Globus pallidus (tissue), 1 donor: ENCODE data around the gene GRIN2A.

Source experiments
- DNase-seq: peaks from one replicate; pipeline ENCODE4 v3.0.0-alpha.2; 2015; ENCODE audit warnings: low spot score

Gene GRIN2A

GRCh38 chr16:10181196-10182162, 749 bp downstream of the GRIN2A start:
- DNase-seq: peak; percentile 75

GRCh38 chr16:10180771-10181163, 1.5 kb downstream of the GRIN2A start:
- DNase-seq: peak; percentile 34

- DNase-seq: no peak
Measured at GRCh38 chr16:10180042-10180770, 2.0 kb downstream of the GRIN2A start.

- DNase-seq: no peak
Measured at GRCh38 chr16:10178526-10178925, 3.7 kb downstream of the GRIN2A start.

DNA sequence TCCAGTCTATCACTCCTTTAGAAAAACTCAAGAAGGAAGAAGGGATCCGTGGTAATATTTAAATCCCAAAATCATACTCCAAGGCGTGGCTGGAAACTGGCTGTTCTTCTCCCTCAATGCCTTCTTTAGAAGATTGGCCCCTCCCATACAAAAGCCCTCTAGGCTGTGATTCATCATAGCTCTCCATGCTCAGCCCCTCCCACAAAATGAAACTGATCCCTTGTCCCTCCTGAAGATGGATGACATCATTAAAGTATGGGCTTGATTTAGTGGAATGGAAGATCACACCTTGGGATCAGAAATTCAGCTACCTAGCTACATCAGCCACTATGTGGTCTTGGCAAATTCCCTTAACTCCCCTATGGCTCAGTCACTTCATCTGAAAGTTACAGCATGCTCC, 4.1 kb downstream of the GRIN2A start:
- no peak for DNase-seq

GRCh38 chr16:10172848-10173655, 9.2 kb downstream of the GRIN2A start:
- DNase-seq: no peak

DNA sequence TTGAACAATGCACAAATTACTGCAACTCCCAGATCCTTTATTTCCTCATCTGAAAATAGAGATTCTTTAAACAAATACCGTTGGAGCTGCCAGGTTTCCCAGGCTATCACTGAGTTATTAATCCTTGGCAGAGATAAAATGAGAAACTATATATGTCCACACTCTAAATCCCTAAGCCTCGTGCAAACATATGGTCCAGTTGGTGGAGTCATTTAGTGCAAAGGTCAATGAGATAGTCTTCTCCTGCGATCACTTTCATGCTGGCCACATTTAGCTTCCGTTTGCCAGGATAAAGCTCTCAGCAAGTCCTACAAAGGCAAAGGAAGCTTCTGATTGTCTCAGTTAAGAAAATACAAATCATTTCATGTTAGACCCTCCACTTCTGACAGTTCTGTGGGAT, 11.0 kb downstream of the GRIN2A start:
- no peak for DNase-seq

DNA sequence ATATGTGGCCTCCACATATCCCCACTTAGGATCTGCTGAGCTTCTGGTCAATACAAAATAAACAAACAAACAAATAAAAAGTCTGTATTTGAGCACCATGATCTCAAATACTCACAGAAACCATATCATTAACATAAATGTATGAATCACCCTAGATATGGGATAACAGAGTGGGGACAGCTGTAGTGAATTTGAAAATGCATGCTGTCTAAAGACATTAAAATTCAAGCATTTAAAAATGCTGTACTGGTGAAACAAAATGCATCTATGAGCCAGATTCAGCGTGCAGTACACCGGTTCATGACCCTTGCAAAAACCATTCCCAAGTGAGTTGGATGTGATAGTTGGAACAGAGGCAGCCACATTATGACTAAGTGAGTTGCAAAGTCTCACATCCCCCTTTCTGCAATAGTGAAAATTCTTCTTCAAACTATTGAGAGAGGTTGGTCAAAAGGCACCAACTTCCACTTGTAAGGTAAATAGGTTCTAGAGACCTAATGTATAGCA, 12.3 kb downstream of the GRIN2A start:
- no peak for DNase-seq

DNA sequence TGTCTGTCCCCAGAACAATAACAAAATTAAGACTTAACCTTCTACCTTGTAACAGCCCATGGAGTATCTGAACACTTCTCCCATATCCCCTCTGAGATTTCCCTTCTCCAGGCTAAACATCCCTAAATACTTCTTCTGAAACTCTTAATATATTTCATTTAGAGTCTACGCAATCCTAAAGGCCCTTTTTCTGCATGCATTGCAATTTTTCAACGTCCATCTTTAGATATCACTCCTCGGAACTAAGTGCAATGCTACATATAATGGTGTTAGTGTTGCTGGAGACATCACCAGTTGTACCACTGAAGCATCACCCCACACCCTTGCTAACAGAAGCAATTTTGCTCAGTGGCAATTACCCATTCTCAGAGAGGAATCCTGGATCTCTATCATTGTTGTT, 13.2 kb downstream of the GRIN2A start:
- DNase-seq: no peak

DNA sequence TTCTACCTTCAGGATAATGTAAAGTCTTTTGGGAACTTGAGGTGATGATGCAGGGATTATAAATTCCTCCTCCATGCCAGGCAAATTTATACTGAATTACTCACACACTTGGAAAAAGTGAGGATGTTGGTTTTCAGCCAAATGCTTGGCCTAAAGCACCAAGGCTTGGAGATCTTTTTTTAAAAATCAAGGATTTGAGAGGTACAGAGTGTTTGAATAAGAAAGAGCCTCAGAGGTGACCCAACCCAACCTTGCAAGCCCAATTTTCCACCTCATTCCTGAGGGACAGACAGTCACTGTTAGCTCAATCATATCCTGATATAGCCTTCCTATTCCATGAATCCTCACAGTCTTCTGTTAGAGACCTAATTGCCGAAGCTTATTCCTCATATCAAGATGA, 14.0 kb downstream of the GRIN2A start:
- no peak for DNase-seq

GRCh38 chr16:10165643-10166042, 16.6 kb downstream of the GRIN2A start:
- no peak for DNase-seq

DNA sequence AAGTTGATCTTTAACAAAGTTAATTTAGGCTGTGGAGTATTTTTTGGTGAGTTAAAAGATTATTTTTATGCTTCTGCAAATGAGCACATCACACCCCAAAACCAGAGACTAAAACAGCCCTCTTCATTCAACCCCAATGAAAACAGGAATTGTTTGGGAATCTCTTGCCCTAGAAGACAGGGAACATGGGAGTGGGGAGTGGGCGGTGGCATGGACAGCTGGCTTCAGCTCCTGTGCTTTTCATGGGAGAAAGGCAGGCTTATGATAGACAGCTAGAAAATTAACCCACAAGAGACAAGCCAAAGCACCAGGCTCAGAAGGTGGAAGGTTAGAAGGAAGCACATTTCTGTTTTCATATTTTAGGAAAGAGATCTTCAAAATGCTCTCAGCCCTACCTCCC, 19.2 kb downstream of the GRIN2A start:
- no peak for DNase-seq

GRCh38 chr16:10156099-10156498, 26.1 kb downstream of the GRIN2A start:
- DNase-seq: no peak

DNA sequence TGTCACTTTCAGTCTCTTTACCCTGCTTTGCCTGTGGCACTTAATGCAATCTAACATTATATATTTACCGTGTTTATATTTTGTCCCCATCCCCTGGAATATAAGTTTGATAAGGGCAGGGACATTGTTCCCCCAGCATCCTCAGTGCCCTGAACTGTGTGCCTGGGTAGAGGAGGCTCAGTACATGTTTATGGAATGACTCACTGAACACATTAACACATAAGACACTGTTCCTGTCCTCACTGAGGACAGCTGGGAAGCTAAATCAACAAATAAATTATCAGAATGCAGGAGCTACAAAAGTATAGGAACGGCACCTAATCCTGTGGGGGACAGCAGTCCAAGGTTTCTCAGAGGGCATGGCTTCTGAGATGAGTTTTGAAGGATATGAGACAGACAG, 27.8 kb downstream of the GRIN2A start:
- DNase-seq: no peak

- DNase-seq: no peak
Measured at GRCh38 chr16:10153985-10154384, 28.2 kb downstream of the GRIN2A start.

DNA sequence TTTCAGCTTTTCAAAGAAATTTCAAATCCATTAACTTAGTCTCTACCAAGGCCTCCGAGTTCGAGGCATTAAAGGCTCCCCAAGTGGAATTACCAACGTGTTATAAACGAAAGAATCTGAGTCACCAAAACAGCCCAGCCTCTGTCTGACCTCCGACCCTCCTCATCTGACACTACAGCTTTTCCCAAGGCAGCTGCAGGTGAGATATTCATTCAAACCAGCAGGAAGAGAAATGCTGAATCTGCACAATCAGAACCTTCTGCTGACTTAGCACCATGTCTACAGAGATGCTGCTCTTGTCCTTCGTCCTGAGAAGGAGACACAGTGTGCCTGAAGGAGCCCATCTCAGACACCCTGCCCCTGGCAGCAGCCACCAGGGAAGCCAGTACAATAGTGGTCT, 30.5 kb downstream of the GRIN2A start:
- DNase-seq: no peak

- no peak for DNase-seq
Measured at GRCh38 chr16:10150906-10151305, 31.3 kb downstream of the GRIN2A start.

DNA sequence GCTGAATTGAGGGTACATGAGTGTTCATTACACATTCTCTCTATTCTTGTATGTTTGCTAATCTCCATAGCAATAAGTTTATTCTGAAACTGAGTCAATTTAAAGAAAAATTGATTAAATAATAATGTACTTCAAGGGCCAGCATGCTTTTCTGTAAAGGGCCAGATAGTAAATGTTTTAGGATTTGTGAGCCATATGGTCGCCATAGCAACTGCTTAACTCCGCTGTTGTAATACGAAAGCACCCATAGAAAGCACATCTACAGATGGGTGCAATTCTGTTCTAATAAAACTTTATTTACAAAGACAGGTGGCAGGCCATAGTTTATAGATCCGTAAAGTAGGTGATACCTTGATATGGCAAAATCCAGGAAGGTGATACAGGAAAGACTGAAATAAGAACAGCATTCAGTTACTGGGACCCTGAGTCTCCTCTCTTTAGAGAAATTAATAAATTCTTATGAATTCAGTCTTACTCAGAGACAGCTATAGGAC, 36.6 kb downstream of the GRIN2A start:
- no peak for DNase-seq

DNA sequence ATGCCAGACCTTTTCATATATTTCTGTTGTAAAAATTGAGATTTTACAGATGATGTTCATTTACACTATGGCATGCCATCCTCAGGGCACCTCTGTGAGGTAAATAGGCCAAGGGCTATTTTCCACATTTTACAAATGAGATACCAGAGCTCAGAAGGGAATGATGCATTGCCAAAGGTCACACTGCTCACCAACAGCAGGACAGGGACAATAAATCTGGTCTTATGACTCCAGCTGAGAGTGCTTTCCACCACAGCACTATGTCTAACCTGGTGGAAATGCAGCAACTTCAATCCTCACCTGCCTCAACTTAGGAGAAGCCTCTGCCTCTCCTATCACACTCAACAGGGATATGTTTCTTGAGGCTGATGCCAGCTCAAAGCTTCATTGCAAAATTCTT, 40.6 kb downstream of the GRIN2A start:
- DNase-seq: no peak

GRCh38 chr16:10138881-10139280, 43.3 kb downstream of the GRIN2A start:
- DNase-seq: no peak

GRCh38 chr16:10137341-10137740, 44.9 kb downstream of the GRIN2A start:
- no peak for DNase-seq

DNA sequence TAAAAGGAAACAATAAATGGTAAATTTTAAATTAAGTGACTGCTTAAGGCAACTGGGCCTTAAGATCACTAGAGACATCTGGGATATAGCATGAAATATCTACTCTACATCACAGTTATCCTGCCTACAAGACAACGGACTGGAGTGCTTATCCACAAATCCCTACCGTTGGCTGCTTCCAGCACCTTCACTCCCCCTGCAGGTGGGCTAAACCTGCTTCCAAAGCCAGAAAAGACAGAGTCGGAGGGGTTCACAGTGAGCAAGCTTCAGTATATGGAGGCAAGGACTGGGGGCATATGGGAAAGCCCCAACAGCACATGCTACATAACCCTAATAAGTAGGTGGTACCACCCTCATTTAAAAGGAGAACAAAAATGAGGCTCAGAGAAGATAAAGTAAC, 45.3 kb downstream of the GRIN2A start:
- no peak for DNase-seq
